DMS 273 treated with DMSO at 0.1 percent for 48 hours (cell line): ENCODE data around the gene SERINC5.
A peak's percentile ranks its signal among the peaks of the same experiment; 100 is the strongest.
"Not testable (repeated sequence)": the region's sequence is repeated elsewhere in the genome, so short reads cannot be mapped to it uniquely, and the experiment has no call there.

ENCODE experiments used
- DNase-seq: peaks from one replicate; lab custom pipeline; 2025; lab: John Stamatoyannopoulos, UW

SERINC5 gene

GRCh38 chr5:80094236-80094738 is 161.6 kb downstream of the SERINC5 start:
- DNase-seq, result no peak

GRCh38 chr5:80093796-80094195 is 162.1 kb downstream of the SERINC5 start:
- DNase-seq, result no peak

- DNase-seq, result no peak
Observed at GRCh38 chr5:80092486-80093107, 163.3 kb downstream of the SERINC5 start.

- DNase-seq, result not testable (repeated sequence)
Observed at GRCh38 chr5:80091792-80092192, 164.1 kb downstream of the SERINC5 start.

- no peak for DNase-seq
Observed at GRCh38 chr5:80090884-80091166, 165.0 kb downstream of the SERINC5 start.

GRCh38 chr5:80083101-80083890 is 172.6 kb downstream of the SERINC5 start:
- DNase-seq, result peak; percentile 83

- peak; percentile 62 for DNase-seq
Observed at GRCh38 chr5:80082731-80083100, 173.1 kb downstream of the SERINC5 start.

GRCh38 chr5:80082281-80082680 is 173.6 kb downstream of the SERINC5 start:
- no peak for DNase-seq

- no peak for DNase-seq
Observed at GRCh38 chr5:80078921-80079320, 176.9 kb downstream of the SERINC5 start.

GRCh38 chr5:80077051-80077714 is 178.7 kb downstream of the SERINC5 start:
- DNase-seq, result no peak

- no peak for DNase-seq
Observed at GRCh38 chr5:80076131-80077050, 179.5 kb downstream of the SERINC5 start.

- DNase-seq, result no peak
Observed at GRCh38 chr5:80072103-80073073, 183.5 kb downstream of the SERINC5 start.

GRCh38 chr5:80071510-80072021 is 184.3 kb downstream of the SERINC5 start:
- no peak for DNase-seq

- DNase-seq, result no peak
Observed at GRCh38 chr5:80070338-80071056, 185.4 kb downstream of the SERINC5 start.

- no peak for DNase-seq
Observed at GRCh38 chr5:80069918-80070318, 185.9 kb downstream of the SERINC5 start.

GRCh38 chr5:80069251-80069800 is 186.5 kb downstream of the SERINC5 start:
- peak; percentile 63 for DNase-seq

GRCh38 chr5:80068775-80069174 is 187.1 kb downstream of the SERINC5 start:
- DNase-seq, result no peak

GRCh38 chr5:80068246-80068636 is 187.6 kb downstream of the SERINC5 start:
- no peak for DNase-seq

GRCh38 chr5:80067531-80068245 is 188.2 kb downstream of the SERINC5 start:
- DNase-seq, result no peak
